Fibroblast of lung (primary cell): ENCODE data around the gene ZRSR2. TPM values are rescaled to one million over a fixed set of nuclear protein-coding genes. Genes with fewer than 3 reads are reported as not detected.
A peak's percentile ranks its signal among the peaks of the same experiment; 100 is the strongest.

ENCODE experiments used
- DNase-seq, 2 donors: peaks; one replicate each; pipeline versions ENCODE4 v3.0.0 to v3.0.0-alpha.2; 2010; ENCODE audit warnings: low read depth in 2 of 2
- H2AFZ ChIP-seq: 2 replicates; pipeline ENCODE4 v1.5.1; 2012; ENCODE audit warnings: low read length, control low read depth, inconsistent platforms
- H3K27ac ChIP-seq: 2 replicates; pipeline ENCODE4 v1.5.1; 2011; ENCODE audit warnings: low read length, control low read depth; ENCODE audit not compliant: insufficient read depth
- H3K27me3 ChIP-seq: 2 replicates; pipeline ENCODE4 v1.5.1; 2011; ENCODE audit warnings: mild to moderate bottlenecking, low read length; ENCODE audit not compliant: control insufficient read depth, insufficient read depth
- H3K36me3 ChIP-seq: 2 replicates; pipeline ENCODE4 v1.5.1; 2011; ENCODE audit warnings: low read length; ENCODE audit not compliant: control insufficient read depth, insufficient read depth
- H3K4me1 ChIP-seq: 2 replicates; pipeline ENCODE4 v1.5.1; 2011; ENCODE audit warnings: low read length; ENCODE audit not compliant: control insufficient read depth, insufficient read depth; ENCODE audit errors: extremely low read depth
- H3K4me2 ChIP-seq: 2 replicates; pipeline ENCODE4 v1.5.1; 2011; ENCODE audit warnings: low read length, control low read depth; ENCODE audit not compliant: insufficient read depth; ENCODE audit errors: extremely low read depth
- H3K4me3 ChIP-seq, 4 experiments: fragments of 200-600 bp in 1 of 4; sonication (generic) in 1 of 4; replicated peaks in 1 of 4; 2 replicates each; pipeline ENCODE4 v1.5.1; 2011 to 2016; ENCODE audit warnings: low read length in 4 of 4, low read depth in 3 of 4, mild to moderate bottlenecking in 3 of 4, control low read depth in 2 of 4, inconsistent platforms in 1 of 4, mixed read lengths in 1 of 4; ENCODE audit not compliant: insufficient read depth in 1 of 4; ENCODE audit errors: control extremely low read depth in 1 of 4
- H3K79me2 ChIP-seq: 2 replicates; pipeline ENCODE4 v1.5.1; 2012; ENCODE audit warnings: mild to moderate bottlenecking, low read length, inconsistent platforms; ENCODE audit not compliant: control insufficient read depth, insufficient read depth
- H3K9ac ChIP-seq: 2 replicates; pipeline ENCODE4 v1.5.1; 2011; ENCODE audit warnings: mild to moderate bottlenecking, low read length, control low read depth; ENCODE audit not compliant: insufficient read depth
- H3K9me3 ChIP-seq: 2 replicates; pipeline ENCODE4 v1.5.1; 2012; ENCODE audit warnings: low read depth, low read length; ENCODE audit not compliant: control insufficient read depth, insufficient read depth
- H4K20me1 ChIP-seq: 2 replicates; pipeline ENCODE4 v1.5.1; 2011; ENCODE audit warnings: low read length; ENCODE audit not compliant: control insufficient read depth, insufficient read depth; ENCODE audit errors: extremely low read depth
- EZH2 ChIP-seq: IDR thresholded peaks from 2 replicates; pipeline ENCODE4 v1.5.1; 2012; ENCODE audit warnings: low read length, control low read depth, mild to moderate bottlenecking; ENCODE audit errors: missing control alignments
- polyA plus RNA-seq, 2 donors: library from polyadenylated mRNA; depleted of rRNA in 1 of 2; stranded (reverse) in 1 of 2; unstranded in 1 of 2; fragments of >200 nt; gene quantifications; 2 replicates each; pipeline ENCODE4 v1.2.1, GENCODE V29; 2011 to 2012; ENCODE audit warnings: missing spikeins in 1 of 2
- total RNA-seq: library from RNA; depleted of rRNA; stranded (reverse); fragments of >200 nt; gene quantifications from 2 replicates; pipeline ENCODE4 v1.2.1, GENCODE V29; 2014
- TF ChIP-seq, protein P1 (sequence below), 2 donors: IDR thresholded peaks in 1 of 2; conservative IDR thresholded peaks in 1 of 2; 1 replicate in 1 of 2; 2 replicates in 1 of 2; pipeline ENCODE4 v1.5.1; 2011 to 2012; ENCODE audit warnings: low read length in 2 of 2, control low read depth in 1 of 2, inconsistent platforms in 1 of 2, low read depth in 1 of 2, mild to moderate bottlenecking in 1 of 2

Gene ZRSR2
- total and polyA plus RNA-seq, 2 donors (not counting 1 experiment from before 2014, with no cell fraction given) = 6.6 to 8.1 TPM

DNA sequence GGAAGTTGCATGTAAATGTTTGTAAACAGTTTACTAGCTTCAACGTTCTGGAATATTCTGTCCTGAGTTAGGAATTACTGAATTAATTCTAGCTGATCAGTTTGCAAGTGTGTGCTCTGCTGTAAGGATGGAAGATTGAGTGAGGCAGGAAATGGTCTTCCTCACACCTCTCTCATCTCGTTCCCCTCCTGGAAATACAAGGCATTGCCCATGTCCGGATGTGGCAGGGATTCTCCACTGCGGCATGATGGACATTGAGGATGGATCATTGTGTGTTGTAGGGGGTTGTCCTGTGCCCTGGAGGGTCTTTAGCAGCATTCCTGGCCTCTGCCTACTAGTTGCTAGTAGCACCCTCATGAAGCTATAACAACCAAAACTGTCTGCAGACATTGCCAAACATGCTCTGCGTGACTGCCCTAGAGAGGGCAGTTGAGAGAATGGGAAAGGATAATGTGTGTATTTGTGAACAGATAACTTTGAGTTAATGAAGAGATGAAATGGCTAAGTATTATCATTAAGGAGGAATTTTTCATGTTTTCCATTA, 39.6 kb upstream of the ZRSR2 start:
- H3K9me3 ChIP-seq = no peaks in the 10 kb centered on the region
- H3K4me2 ChIP-seq = peak overlapping the region; percentile 48
- H4K20me1 ChIP-seq = no peaks in the 10 kb centered on the region
- TF ChIP-seq EZH2 = no peak
- TF ChIP-seq, protein P1, sequence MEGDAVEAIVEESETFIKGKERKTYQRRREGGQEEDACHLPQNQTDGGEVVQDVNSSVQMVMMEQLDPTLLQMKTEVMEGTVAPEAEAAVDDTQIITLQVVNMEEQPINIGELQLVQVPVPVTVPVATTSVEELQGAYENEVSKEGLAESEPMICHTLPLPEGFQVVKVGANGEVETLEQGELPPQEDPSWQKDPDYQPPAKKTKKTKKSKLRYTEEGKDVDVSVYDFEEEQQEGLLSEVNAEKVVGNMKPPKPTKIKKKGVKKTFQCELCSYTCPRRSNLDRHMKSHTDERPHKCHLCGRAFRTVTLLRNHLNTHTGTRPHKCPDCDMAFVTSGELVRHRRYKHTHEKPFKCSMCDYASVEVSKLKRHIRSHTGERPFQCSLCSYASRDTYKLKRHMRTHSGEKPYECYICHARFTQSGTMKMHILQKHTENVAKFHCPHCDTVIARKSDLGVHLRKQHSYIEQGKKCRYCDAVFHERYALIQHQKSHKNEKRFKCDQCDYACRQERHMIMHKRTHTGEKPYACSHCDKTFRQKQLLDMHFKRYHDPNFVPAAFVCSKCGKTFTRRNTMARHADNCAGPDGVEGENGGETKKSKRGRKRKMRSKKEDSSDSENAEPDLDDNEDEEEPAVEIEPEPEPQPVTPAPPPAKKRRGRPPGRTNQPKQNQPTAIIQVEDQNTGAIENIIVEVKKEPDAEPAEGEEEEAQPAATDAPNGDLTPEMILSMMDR (conservative IDR thresholded peaks at IDR 0.05 in 1 of 2, IDR thresholded peaks at IDR 0.05 in 1 of 2; ENCODE audit: low read depth in 1 of 2, low read length in 2 of 2) = no peak
- H3K27me3 ChIP-seq = no peaks in the 10 kb centered on the region
- H3K36me3 ChIP-seq = no peaks in the 10 kb centered on the region
- peak overlapping the region; percentile 78 for H3K27ac ChIP-seq
- peak overlapping the region in 1 of 4 experiments; percentile 20 for H3K4me3 ChIP-seq
- peak in 1 of 2 donors; percentile 6 for DNase-seq
- H3K4me1 ChIP-seq = peaks cover 7% of the 10 kb centered on the region
- no peaks in the 10 kb centered on the region for H3K79me2 ChIP-seq
- peak overlapping the region; percentile 30 for H3K9ac ChIP-seq
- no peak overlapping the region for H2AFZ ChIP-seq

DNA sequence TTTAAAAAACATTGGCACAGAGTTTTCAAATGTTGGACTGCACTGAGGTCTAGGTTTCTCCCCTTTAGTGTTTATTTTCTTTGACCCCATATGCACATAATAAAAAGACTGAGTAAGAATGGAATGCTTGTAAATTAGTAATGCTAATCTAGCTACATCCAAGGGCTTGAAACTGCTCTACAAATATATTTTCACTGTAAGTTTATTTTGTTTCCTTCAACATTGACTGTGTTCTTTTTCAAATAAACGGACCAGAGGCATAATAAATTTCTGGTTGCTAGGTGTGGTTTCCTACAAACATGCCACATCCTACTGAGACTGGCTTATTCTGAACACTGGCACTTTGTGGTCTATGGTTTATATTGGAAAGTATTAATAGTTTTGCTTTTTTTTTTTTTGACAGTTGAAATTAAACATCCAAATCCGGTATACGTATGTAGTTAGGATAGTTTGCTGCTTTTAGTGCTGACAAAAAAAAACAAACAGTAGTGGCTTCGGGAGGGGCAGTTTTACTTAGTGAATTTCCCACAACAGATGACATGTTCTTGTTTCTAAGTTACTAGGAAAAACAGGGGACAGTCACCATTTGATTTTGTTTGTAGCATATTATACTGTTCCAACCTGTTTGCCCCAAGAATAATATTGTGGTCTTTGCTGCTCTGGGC, 39.0 kb upstream of the ZRSR2 start:
- H3K27ac ChIP-seq = peak overlapping the region; percentile 78
- peak; percentile 54 to 76 for DNase-seq
- no peaks in the 10 kb centered on the region for H4K20me1 ChIP-seq
- peak overlapping the region; percentile 15 for H3K4me2 ChIP-seq
- no peaks in the 10 kb centered on the region for H3K79me2 ChIP-seq
- no peak overlapping the region for H3K9ac ChIP-seq
- H3K27me3 ChIP-seq = no peaks in the 10 kb centered on the region
- no peaks in the 10 kb centered on the region for H3K9me3 ChIP-seq
- no peak overlapping the region for H3K4me3 ChIP-seq
- TF ChIP-seq EZH2 = no peak
- TF ChIP-seq, protein P1 (conservative IDR thresholded peaks at IDR 0.05 in 1 of 2, IDR thresholded peaks at IDR 0.05 in 1 of 2; ENCODE audit: low read depth in 1 of 2, low read length in 2 of 2) = no peak
- H3K36me3 ChIP-seq = no peaks in the 10 kb centered on the region
- H3K4me1 ChIP-seq = peaks cover 7% of the 10 kb centered on the region
- no peak overlapping the region for H2AFZ ChIP-seq

DNA sequence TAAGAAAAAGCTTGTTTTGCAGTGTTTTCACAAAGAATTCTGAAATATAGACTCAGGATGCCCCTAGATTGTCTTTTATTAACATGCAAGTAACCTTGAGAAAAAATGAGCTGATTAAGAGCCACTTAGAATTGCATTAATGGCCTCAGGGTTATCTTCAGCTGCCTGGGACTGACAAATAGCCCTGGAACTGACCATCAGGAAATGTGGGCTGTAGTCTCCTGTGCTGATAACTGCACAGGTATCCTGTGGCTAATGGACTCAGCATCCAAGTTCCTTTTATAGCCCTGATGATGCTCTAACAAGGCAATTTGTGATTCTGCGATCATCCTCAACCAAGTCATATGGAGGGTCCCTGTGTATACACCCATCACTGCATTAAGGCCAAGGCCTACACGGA, 35.2 kb upstream of the ZRSR2 start:
- H3K9ac ChIP-seq = no peak overlapping the region
- H3K27ac ChIP-seq = no peak overlapping the region
- H3K79me2 ChIP-seq = no peaks in the 10 kb centered on the region
- TF ChIP-seq, protein P1 (conservative IDR thresholded peaks at IDR 0.05 in 1 of 2, IDR thresholded peaks at IDR 0.05 in 1 of 2; ENCODE audit: low read depth in 1 of 2, low read length in 2 of 2) = no peak
- TF ChIP-seq EZH2 = no peak
- H2AFZ ChIP-seq = no peak overlapping the region
- peaks cover 7% of the 10 kb centered on the region for H3K4me1 ChIP-seq
- no peaks in the 10 kb centered on the region for H3K9me3 ChIP-seq
- DNase-seq = no peak
- no peaks in the 10 kb centered on the region for H4K20me1 ChIP-seq
- no peaks in the 10 kb centered on the region for H3K27me3 ChIP-seq
- no peak overlapping the region for H3K4me3 ChIP-seq
- H3K4me2 ChIP-seq = no peak overlapping the region
- no peaks in the 10 kb centered on the region for H3K36me3 ChIP-seq
